GM12873 (cell line): ENCODE measurements around the gene SH3RF3.

Experiments used
- TF ChIP-seq, protein P1 (sequence below): IDR thresholded peaks from 2 replicates; pipeline ENCODE4 v1.5.1; 2012; ENCODE audit warnings: low read depth, mild to moderate bottlenecking, moderate library complexity, low read length, control low read depth; ENCODE audit not compliant: insufficient read depth; ENCODE audit errors: missing control alignments

Gene SH3RF3

DNA sequence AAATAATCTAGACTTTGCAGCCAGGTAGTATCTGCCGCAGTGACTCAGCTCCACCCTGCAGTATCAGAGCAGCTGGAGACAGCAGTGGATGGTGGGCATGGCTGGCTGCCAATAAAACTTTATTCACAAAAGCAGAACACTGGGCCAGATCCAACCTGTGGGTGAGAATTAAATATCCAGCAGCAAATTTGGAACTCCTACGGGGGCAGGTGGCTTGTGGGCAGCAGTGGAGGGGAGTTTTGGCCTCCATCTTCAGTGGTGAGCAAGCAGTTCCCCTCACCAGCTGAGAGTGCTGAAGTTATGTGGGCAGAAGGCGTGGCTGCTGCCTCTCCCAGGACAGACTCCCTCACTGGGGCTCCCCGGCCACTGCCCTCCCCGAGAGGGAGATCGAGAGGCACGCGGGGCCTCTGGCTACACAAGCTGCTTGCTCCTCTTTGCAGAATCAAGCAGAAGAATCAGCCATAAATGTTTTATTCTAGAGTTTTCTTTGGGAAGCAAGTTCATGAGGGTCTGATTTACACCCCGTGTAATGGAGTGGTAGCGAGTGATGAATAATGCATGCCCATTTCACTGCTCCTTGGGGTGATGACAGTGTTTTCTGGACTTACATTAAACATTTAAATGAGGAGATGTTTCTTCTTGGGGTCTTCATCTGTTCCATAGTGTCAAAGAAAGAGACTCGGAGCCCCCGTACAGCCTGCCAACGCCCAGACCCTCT is 280.5 kb downstream of the SH3RF3 start:
- TF ChIP-seq, protein P1, sequence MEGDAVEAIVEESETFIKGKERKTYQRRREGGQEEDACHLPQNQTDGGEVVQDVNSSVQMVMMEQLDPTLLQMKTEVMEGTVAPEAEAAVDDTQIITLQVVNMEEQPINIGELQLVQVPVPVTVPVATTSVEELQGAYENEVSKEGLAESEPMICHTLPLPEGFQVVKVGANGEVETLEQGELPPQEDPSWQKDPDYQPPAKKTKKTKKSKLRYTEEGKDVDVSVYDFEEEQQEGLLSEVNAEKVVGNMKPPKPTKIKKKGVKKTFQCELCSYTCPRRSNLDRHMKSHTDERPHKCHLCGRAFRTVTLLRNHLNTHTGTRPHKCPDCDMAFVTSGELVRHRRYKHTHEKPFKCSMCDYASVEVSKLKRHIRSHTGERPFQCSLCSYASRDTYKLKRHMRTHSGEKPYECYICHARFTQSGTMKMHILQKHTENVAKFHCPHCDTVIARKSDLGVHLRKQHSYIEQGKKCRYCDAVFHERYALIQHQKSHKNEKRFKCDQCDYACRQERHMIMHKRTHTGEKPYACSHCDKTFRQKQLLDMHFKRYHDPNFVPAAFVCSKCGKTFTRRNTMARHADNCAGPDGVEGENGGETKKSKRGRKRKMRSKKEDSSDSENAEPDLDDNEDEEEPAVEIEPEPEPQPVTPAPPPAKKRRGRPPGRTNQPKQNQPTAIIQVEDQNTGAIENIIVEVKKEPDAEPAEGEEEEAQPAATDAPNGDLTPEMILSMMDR = no peak

DNA sequence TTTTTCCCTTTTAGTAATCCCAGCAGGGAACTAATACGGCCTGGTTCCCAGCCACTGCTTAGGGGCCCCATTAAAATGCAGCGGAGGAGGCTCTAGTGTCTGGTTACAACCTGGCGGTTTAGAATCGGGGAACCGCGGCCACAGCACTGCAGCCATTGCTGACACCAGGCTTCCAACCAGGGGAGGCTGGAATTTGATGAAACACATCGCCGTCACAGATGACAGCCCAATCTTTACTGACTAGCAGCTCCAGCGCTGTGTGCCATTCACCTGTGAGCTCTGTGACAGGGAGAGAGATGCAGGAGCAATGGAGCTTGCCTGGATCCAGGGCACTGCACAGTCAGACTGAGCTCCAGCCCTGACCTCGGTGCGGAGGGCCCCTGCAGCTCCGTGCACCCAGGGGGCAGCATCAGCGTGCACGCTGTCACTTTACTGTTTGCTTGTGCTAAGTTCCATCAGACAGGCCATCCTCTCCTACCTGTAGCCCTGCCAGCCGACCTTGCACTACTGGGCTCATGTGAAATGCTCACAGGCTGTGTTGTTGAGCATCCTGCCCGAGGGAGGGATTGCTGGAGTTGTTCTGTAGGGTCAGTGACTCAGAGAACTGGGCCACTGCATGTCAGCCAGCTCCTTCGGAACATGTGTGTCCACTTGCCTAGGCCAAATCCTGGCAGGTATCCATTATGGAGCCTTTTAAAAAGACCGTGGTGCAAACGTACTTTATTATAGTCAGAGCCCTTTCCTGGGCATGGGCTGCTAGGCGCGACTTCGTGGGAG is 281.2 kb downstream of the SH3RF3 start:
- TF ChIP-seq, protein P1 = no peak

DNA sequence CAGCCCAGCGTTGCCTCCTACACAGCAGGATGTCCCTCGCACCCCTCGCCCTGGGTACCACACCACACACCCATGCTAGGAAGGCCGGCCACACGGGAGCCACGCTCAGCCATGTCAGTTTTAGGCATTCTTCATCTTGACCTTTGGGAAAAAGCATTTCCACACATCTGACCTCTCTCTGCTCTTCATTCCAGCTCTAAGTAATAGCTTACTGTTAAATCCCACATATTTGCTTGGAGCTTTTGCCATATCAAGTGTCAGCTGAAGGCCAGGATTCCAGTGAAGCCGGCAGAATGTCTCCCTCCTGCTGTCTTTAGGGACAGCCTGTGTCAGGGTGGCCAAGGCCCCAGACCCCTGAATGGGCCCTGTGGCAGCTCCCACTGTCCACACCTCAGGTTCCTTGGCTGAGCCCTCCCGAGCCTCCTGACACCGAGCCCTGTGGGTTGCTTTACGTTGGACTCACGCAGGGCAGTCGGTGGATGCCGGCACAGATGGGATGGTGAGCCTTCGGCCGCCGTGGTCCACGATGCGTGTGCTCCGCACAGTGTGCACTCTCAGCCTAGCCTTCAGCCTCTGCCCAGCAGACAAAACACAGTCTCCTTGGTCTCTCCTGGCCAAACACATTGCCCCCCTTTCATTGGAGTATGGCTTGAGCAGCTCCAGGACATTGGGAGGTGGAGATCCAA is 282.8 kb downstream of the SH3RF3 start:
- TF ChIP-seq, protein P1 = no peak

DNA sequence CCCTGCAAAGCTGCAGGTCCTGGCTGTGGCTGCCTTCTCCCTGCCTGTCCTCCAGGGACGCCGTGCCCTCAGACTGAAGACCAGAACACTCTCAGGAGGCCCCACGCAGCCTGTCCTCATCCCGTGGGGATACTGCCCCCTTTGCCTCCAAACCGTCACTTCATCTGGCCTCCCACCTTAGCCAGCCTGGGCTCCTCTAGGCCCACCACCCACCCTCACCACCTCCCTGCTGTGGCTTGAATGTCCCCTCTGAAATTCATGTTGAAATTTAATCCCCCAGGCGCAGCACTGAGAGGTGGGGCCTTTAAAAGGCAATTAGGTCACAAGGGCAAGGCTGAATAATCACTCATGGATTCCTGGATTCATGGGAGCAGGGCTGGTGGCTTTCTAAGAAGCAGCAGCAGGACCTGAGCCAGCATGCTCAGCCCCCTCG is 286.6 kb downstream of the SH3RF3 start:
- TF ChIP-seq, protein P1 = no peak

DNA sequence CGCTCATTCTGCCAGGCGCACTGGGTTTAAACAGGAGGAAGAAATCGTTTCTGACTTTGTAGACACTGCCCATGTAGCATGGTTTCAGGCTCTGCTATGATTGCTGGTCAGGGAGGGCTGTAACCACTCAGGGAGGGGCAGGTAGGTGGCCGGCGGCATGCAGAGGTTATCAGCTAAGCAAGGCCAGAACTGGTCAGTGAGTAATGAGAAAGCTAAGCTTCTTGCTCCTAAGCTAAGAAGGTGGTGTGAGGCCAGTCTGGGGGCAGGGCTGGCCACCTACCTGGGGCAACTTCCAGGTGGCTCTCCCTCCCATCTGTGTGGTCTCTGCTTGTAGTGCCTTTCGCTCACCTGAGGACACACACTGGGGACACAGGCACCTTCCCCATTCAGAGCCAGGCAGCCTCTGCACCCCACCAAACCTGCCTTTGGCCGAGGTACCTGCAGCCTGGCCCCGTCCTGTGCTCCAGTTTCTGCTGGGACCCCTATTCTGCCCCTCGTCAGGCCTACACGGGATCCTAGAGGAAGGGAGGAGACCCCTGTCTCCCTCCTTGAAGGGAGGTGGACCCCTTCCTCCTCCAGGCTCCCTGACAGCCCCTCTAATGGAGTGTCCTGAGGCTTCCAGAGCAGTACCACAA is 288.8 kb downstream of the SH3RF3 start:
- TF ChIP-seq, protein P1 = no peak

DNA sequence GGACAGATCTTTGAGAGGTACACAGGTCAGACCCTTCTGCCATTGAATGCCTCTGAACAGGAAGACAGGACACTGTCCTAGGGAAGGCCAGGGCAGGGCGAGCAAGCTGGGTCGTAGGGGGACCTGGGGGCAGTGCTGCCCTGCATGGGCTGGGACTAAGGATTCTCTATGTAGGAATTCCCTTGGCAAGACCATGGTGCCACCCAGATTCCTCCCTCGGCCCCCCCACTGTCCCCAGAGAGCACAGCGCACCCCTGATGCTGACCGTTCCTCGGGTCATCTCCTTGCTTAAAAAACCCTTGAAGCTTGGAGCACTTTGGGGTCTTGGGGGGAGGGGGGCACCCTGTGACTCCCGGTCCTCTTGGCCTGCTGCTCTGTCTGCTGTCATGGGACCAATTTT is 289.7 kb downstream of the SH3RF3 start:
- TF ChIP-seq, protein P1 = no peak

DNA sequence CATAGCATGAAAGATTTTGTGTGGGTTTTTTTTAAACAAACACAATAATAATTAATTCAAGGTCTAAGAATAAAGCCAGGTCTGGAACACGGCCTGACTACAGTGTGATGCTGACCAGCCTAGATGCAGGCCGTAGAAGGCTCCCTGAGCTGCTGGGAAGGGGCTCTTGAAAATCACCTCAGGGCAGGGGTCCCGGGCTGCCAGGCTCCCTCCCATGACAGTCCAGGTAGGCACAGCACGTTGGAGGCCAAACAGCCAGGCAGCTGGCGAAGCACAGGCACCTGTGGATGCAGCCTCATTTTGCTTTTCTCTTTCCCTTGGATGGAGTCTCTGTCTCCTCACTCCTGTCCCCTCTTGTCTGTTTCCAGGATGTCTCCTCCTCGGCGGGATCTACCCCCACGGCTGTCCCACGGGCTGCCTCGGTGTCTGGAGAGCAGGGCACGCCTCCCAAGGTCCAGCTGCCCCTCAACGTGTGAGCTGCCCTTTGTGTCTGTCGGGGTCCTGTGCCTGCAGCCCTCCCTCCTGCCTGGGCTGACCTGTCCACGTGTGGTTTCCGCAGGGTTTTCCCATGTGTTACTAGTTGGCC is 290.3 kb downstream of the SH3RF3 start:
- TF ChIP-seq, protein P1 = no peak
